HS-27A (cell line): ENCODE data around the gene FUT8.

Experiments
- DNase-seq: peaks from one replicate; pipeline ENCODE4 v3.0.0-alpha.2; 2012; ENCODE audit warnings: low read depth, missing footprints

FUT8 gene

DNA sequence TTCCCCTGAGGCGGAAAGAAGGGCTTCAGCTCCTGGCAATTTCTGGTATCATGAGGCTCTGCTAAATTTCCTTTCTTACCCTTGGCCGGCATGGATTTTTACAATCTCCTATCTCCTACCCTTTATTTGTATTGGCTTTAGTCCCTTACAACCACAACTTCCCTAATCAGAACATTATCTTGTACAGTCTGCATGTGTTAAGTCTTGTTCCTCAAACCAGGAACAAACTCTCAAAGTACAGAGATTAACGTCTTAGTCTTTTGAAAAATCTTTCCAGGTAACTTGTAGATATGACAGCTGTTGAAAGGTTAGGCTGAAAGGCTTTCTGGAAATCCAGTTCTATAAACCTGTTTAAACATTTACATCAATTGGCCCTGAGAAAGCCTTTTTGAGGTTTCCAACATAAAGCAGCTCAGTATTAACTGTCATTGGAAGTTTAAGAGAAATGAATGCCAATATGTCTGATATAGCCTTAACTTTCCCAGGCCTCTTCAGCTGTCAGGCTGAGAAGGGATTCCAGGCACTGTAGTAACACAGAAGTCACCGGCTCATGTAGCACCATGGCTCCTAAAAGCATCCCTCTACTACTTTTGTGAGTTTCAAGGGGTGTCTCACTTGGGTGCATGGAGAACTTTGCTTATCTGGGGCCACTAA is 360.5 kb downstream of the FUT8 start:
- DNase-seq, result no peak

DNA sequence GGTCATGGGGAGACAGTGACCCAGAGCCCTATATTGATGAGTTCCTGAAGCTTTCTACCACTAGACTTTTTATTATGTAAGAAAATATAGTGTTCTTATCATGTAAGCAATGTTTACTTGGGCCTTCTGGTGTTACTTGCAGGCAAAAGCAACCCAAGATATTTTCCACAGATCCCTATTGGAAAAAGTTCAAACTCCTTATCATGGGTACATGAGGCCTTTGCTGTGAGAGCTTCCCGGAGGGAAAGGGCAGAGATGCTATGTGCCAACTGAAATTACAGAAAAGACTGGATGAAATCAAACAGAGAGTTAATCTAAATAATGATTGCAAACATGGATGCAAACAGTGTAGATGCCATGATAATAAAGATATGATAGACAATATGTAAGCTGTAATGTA is 361.5 kb downstream of the FUT8 start:
- no peak for DNase-seq

DNA sequence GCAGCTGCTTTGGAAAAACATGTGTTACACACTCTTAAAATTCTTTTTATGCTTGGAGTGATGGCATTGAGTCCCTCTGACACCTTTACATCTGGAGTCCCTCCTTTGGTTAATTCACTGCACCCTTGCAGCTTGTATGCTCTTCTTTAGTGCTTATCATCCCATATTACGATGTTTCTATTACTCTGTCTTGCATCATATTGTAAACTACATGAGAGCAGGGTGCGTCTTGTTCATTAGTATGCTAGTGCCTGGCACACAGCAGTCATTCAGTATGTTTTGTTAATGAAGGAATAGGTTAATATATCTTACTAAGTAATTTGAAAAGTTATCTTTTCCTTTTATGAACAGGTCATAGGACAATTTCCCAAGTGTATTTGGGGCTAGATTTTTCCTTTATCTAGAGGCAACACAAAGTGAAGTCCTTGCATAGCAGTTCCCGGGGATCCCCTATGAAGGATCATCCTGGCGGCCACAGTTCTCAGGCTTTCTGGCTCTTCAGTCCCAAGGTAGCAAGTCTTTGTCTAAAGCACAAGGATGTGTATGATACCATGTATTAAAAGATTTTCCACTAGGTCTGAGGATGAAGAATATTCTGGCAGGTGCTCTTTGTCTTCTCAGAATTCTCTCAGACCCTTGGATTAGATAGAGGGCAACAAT is 363.8 kb downstream of the FUT8 start:
- no peak for DNase-seq

DNA sequence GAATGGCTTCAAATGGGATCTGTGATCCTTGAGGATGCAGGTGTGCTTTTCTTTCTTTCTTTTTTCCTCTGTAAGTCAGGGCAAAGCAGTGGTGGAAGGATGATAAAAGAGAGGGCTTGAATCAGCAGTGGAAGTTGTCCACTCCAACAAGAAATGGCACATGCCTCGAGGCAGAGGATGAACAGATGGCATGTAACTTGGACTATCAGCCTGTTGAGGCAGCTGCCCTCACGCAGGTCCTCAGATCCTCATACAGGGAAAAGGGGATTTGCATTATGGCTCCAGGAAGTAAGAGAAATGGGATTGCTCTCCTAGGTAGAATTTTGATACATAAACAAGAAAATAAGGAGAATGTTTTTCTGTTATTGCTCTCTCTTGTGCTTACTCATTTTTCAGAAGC is 368.0 kb downstream of the FUT8 start:
- DNase-seq, result no peak

DNA sequence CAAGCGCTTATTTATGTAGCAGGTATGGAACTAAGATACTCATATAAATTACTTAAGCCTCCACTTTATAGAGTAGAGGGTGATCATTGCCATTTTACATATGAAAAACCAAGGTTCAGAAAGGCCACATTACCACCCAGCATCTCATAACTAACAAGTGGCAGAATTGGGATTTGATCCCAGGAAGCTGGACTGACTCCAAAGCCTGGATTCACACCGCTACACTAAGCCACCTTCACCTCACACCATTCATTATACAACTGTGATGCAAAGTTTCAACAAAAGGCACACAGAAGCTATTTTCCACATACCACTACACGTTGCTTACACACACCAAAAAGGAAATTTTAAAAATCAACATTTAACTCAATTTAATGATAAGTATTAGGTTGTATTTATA is 370.6 kb downstream of the FUT8 start:
- no peak for DNase-seq

DNA sequence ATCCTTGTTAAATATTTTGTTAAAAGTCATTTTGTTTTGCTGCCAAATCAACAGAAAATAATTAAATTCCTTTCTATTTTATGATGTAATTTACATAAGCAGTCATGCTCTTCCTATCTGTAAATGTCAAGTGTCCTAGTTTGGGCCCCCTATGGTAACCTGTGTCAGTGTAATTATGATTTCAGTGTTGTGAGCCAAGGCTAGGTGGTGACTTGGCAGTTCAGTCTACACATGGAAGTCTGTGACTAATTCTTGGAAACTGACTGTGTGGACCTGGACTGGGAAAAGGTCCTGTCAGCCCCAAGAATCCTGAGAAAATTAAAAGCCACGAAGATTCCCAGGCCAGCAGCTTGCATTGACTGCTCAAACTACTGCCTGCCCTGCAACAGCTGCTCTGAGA is 371.0 kb downstream of the FUT8 start:
- no peak for DNase-seq

DNA sequence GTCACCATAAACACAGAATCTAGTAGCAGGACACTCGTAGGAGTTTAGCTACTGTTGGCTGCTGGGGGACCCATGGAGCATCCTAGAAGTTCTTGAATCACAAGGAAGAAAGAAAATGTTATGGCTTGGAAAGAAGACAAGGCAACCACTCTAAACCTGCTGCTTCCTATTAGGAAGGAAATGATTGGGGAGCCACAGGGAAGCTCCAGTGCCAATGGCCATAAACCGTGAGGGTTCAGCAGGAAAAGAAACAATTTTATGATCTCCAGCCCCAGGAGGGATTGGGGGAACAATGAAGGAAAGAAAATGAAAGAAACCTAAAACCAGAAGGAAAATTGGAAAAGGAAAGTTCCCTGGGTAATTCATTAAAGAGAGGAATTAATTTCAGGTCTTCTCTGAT is 372.0 kb downstream of the FUT8 start:
- no peak for DNase-seq

DNA sequence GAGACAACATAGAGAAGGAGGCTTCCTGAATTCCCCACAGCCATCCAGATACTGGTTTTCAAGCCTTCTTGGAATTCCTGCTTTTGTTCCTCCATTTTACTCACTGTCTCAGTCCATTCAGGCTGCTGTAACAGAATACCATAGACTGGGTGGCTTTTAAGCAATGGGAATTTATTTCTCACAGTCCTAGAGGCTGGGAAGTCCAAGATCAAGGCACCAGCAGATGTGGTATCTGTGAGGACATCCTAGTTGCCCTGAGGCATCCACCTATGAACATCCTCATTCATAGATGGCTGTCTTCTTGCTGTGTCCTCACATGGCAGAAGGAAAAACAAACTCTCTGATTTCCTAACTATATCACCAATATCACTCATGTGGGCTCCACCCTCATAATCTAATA is 374.9 kb downstream of the FUT8 start:
- no peak for DNase-seq

DNA sequence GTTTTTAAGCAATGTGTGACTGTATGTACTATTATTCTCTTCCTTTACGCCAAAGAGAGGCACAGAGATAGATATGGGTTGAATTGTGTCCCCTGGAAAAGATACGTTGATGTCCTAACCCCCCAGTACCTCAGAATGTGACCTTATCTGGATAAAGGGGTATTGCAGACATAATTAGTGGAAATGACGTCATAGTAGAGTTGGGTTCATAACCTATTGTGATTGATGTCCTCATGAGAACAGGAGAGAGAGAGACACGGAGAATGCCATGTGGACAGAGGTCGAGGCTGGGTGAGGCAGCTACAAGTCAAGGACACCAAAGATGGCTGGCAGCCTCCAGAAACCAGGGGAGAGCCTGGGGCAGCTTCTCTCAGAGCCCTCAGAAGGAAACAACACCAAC is 376.3 kb downstream of the FUT8 start:
- no peak for DNase-seq

DNA sequence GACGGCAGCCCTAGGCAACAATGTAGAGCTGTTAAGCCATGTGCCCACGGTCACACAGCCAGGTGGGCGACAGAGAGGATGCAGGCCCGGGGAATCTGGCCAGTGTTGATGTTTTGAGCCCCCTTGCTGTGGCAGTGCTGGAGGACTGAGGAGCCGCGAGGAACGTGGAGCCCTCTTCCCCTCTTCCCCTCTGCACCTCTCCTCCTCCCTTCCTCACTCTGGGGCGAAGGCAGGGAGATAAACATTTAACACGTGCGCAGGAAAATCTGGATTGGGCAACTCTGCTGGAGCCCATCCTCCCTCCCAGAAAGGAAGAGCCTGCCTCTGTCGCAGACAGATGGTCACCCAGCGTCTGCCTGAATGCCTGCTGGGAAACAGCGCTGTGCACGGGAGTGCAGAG is 376.8 kb downstream of the FUT8 start:
- no peak for DNase-seq

DNA sequence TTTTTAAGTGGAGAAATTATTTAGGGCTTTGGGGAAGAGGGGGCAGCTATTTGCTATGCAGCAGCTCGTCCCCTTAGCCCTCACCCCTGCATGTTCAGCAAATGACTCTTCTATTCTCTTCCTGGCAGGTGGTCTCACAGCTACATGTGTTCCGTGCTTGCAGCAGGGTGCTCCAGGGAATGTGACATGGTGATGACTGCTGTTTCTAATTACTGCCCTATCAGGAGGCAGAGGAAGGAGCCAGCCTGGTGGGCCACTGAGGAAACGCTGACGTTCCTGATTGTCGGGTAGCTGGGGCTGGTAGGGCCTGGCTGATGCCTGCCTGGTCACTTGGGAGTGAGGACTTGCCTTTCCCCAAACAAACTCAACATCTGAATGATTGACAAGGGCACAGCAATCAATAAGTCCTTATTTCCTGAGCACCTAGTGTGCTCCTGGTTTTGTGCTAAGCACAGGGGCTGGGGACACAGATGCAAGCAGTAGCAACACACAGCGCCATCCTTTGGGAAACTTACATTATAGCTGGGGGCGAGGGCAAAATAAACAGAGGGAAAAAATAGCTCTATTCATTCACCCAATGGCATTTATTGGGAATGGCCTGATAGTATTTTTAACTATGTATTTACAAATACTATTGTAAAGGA is 377.8 kb downstream of the FUT8 start:
- DNase-seq, result no peak

DNA sequence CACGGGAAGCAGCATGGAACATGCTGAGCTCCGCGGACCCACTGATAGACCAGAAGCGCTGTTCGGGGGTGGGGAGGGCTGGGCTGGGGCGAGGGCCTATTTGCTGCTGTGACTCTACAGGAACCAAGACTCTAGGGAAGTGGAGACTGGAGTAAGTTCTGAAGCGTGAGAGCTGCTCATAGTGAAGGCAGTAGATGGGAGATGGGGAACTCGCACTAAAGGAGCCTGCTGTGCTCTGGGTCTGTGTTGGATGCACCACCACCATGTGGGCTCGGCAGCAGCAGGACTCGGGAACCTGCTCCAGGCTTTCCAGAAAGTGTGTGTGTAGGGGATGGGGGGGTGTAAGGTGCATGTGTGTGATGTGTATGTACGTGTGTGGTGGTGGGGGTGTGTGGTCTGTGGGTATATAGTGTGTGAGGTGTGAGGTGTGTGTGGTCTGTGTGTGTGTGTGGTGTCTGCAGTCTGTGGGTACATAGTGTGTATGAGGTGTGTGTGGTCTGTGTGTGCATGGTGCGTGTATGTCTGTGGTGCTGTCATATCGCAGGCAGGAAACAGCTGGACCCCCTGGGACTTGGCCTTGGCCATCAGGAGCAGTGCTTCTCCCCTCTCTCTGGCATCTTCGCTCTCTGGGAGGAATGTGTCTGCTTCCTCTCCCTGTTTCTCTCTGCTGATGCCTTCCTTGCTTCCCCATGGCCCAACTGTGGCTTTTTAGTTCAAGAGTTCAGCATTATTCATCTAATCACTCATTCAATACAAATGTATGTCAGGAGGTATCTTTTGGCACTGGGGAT is 378.9 kb downstream of the FUT8 start:
- DNase-seq, result peak; percentile 59

DNA sequence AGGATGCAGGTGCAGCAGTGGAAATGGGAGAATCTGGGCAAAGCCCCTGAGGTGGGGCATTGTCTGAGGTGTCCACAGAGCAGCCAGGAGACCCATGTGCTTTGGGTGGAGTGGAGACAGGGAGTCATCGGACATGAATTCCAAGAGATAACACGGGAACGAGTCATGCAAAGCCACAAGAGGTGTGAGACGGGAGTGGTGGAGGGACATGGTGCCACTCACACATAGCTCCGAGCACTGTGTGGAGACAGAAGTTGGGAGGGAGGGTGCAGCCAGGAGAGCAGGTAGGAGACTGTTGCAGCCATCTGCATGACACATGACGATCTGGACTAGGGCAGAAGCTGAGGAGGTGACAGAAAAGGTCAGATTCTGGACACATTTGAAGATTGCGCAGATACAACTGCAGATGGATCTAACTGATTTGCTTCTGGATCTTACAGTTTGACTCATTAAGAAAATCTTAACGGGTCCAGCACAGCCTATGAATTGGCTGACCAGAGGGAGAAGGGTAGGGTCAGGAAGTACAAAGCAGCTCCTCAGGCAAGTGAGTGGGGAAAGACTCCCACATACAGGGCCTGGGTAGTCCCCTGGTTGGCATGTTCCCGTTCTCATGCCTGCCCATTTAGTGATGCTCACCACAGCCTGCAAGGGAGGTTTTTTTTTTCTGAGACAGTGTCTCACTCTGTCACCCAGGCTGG is 379.8 kb downstream of the FUT8 start:
- DNase-seq, result peak; percentile 51
